BE2C (cell line): ENCODE data around the gene ZNF774.
A peak's percentile ranks its signal among the peaks of the same experiment; 100 is the strongest.

Experiments used
- DNase-seq: peaks from one replicate; pipeline ENCODE4 v3.0.0-alpha.2; 2020
- H3K27me3 ChIP-seq: fragments of 250-450 bp; sonication (Bioruptor Pico); 2 replicates; pipeline ENCODE4 v1.5.1; 2020; ENCODE audit warnings: mild to moderate bottlenecking
- H3K36me3 ChIP-seq: fragments of 250-450 bp; sonication (Bioruptor Pico); 2 replicates; pipeline ENCODE4 v1.5.1; 2020; ENCODE audit warnings: mild to moderate bottlenecking
- H3K4me1 ChIP-seq: fragments of 250-450 bp; sonication (Bioruptor Pico); 2 replicates; pipeline ENCODE4 v1.5.1; 2020
- H3K4me3 ChIP-seq: 2 replicates; pipeline ENCODE4 v1.5.1; 2011; ENCODE audit warnings: low read depth, low read length
- H3K9me3 ChIP-seq: fragments of 250-450 bp; sonication (Bioruptor Pico); 2 replicates; pipeline ENCODE4 v1.5.1; 2020
- TF ChIP-seq, protein P1 (sequence below): IDR thresholded peaks from 2 replicates; pipeline ENCODE4 v1.5.1; 2012; ENCODE audit warnings: mild to moderate bottlenecking, low read depth, low read length

ZNF774 gene

DNA sequence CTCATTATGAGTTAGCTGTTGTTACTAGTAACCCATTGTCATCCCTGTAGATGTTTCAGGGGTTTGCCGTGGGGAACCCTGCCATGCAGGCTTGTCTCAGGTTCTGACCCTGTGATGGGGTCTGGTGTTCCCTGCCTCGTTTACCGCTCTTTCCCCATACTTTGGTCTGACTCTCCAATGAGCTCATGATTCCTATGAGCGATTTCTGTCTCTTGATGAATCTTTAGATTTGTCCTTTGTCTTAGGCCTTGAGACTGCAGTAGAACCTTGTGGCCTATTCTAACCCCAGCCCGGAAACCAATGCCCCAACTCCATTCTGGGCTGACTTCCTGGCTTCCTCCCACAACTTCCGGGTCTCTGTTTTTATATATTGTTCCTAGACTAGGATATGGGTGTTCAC, 24.7 kb downstream of the ZNF774 start:
- no peaks in the 10 kb centered on the region for H3K36me3 ChIP-seq
- no peaks in the 10 kb centered on the region for H3K4me1 ChIP-seq
- H3K4me3 ChIP-seq: no peak overlapping the region
- TF ChIP-seq, protein P1, sequence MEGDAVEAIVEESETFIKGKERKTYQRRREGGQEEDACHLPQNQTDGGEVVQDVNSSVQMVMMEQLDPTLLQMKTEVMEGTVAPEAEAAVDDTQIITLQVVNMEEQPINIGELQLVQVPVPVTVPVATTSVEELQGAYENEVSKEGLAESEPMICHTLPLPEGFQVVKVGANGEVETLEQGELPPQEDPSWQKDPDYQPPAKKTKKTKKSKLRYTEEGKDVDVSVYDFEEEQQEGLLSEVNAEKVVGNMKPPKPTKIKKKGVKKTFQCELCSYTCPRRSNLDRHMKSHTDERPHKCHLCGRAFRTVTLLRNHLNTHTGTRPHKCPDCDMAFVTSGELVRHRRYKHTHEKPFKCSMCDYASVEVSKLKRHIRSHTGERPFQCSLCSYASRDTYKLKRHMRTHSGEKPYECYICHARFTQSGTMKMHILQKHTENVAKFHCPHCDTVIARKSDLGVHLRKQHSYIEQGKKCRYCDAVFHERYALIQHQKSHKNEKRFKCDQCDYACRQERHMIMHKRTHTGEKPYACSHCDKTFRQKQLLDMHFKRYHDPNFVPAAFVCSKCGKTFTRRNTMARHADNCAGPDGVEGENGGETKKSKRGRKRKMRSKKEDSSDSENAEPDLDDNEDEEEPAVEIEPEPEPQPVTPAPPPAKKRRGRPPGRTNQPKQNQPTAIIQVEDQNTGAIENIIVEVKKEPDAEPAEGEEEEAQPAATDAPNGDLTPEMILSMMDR: no peak
- no peak for DNase-seq
- H3K27me3 ChIP-seq: no peaks in the 10 kb centered on the region
- H3K9me3 ChIP-seq: no peaks in the 10 kb centered on the region

DNA sequence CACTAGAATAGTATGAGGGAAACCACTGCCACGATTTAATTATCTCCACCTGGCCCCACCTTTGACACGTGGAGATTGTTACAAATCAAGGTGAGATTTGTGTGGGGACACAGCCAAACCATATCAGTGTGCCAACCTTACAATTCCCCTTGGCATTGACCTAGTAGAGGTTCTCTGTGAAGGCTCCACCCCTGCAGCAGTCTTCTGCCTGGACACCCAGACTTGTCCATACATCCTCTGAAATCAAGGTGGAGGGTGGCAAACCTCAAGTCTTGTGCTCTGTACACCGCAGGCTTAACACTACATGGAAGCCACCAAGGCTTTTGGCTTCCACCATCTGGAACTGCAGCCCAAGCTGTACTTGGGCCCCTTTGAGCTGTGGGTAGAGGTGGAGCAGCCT, 27.2 kb downstream of the ZNF774 start:
- no peak for DNase-seq
- Histone ChIP-seq H3K9me3 (no peaks in the 10 kb centered on the region), H3K4me1 (no peaks in the 10 kb centered on the region; the same call in 1 of the 2 replicates), H3K4me3 (no peak overlapping the region), H3K36me3 (no peaks in the 10 kb centered on the region), H3K27me3 (no peaks in the 10 kb centered on the region)
- TF ChIP-seq, protein P1: no peak

DNA sequence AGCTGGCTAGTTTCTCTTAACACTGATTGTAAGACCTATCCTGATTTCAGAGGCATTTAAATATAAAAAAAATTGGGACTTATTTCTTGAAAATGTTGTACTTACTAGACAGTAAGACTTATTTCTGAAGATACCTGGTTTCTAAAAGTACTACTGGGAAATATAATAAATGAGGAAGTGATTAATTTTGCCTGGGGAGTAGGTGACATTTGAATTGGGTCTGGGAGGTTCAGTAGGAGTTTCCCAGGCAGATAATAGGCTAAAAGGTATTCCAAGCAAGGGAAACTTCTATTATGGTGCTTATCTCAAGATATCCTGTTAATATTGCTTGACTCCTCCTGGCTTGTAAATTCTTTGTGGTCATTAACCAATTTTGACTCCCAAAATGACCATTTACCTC, 29.4 kb downstream of the ZNF774 start:
- H3K9me3 ChIP-seq: no peaks in the 10 kb centered on the region
- TF ChIP-seq, protein P1: no peak
- H3K4me3 ChIP-seq: no peak overlapping the region
- H3K27me3 ChIP-seq: no peaks in the 10 kb centered on the region
- H3K36me3 ChIP-seq: no peaks in the 10 kb centered on the region
- no peaks in the 10 kb centered on the region; the same call in 1 of the 2 replicates for H3K4me1 ChIP-seq
- no peak for DNase-seq

DNA sequence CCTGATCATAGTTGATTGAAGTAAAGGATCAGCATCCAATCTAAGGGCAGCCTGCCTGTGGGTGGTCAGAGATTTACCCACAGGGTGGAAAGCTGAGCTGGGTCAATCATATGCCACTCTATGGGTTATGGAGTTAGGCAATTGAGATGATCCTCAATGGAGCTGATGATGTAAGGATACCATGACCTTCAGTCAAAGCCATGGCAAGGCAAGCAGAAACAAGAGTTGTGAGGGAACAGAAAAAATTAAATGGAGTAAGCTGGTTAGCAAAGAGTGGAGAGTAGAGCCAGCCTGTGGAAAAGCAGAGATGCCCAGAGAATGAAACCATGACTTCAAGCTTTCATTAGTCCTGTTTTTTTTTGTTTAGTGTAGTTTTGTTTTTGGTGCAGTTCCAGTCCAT, 30.2 kb downstream of the ZNF774 start:
- H3K36me3 ChIP-seq: no peaks in the 10 kb centered on the region
- H3K27me3 ChIP-seq: no peaks in the 10 kb centered on the region
- no peaks in the 10 kb centered on the region; the same call in 1 of the 2 replicates for H3K4me1 ChIP-seq
- TF ChIP-seq, protein P1: no peak
- H3K4me3 ChIP-seq: no peak overlapping the region
- no peak for DNase-seq
- H3K9me3 ChIP-seq: no peaks in the 10 kb centered on the region

DNA sequence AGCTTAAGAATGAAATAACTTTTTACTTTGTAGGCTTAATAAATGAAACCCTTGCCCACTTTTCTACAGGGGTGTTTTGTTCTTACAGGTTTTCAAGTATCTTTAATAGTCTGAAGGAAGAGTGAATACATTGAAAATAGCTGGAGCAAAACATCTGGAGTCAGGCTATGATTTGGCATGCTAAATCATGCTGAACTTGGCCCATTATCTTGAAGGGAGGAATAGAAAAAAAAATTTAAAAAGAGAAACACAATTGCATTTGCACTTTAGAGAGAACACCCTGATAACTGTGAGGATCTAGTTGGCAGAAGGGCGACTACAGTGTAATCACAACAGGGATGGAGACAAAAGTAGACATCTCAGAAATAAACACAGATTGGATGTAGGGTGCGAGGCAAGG, 34.1 kb downstream of the ZNF774 start:
- no peaks in the 10 kb centered on the region for H3K27me3 ChIP-seq
- H3K9me3 ChIP-seq: no peaks in the 10 kb centered on the region
- H3K4me3 ChIP-seq: no peak overlapping the region
- peaks cover 3% of the 10 kb centered on the region; the same call in 1 of the 2 replicates for H3K36me3 ChIP-seq
- TF ChIP-seq, protein P1: no peak
- H3K4me1 ChIP-seq: no peaks in the 10 kb centered on the region; the same call in 1 of the 2 replicates
- no peak for DNase-seq

DNA sequence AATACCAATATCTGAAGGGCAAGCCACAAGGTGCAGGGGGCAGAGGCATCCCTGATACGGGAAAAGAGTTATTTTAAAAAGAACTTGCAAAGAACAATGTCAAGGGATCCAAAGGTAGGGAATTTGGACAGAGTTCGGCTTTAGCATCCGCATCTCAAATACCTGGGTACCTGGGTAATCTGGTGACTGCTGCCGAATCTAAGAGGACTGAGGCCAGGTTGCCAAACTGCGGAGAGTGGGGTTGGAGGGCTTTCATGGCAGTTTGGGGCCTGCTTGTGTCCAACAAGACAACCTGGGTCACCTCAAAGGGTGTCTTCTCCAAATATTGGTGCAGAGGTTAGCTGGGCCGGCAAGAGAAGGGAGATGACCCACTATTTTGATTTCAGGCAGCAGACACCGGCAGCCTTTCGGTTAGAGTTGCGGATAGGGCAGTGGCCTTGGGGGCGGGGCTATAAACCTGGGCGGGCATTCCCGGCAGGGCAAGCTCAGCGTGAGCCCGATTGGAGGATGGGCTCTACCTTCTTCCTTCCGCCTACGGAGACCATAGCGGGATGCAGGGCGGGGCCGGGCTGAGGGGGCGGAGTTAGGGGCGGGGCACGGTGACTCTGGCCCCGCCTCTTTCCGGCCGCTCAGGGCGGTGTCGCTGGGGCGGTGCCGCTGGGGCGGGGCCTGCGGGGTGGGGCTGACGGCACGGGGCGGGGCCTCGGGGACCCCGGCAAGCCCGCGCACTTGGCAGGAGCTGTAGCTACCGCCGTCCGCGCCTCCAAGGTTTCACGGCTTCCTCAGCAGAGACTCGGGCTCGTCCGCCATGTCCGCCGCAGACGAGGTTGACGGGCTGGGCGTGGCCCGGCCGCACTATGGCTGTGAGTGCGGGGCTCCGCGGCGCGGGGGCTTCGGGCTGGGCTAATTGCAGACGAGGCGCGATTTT, 35.7 kb downstream of the ZNF774 start, which contains the start of gene IQGAP1:
TSS of gene IQGAP1 (plus strand) at position 709 of the 928 bp plus-strand sequence. CDS start at position 809, 100 bp downstream.
- Histone ChIP-seq H3K27me3 (no peaks in the 10 kb centered on the region), H3K36me3 (peaks cover 3% of the 10 kb centered on the region; the same call in 1 of the 2 replicates), H3K4me3 (peak within 1 kb of the TSS; percentile 79), H3K9me3 (no peaks in the 10 kb centered on the region), H3K4me1 (no peaks in the 10 kb centered on the region)
- TF ChIP-seq, protein P1: no peak
- peak; percentile 99 for DNase-seq
